HepG2 (cell line): ENCODE data around the gene ONECUT3. TPM values are rescaled to one million over a fixed set of nuclear protein-coding genes. Genes with fewer than 3 reads are reported as not detected.

Source experiments
- ATAC-seq: fragments of 200-7000 bp; cut with Tn5 transposase; 3 replicates; pipeline ENCODE4 v1.9.1; 2020; ENCODE audit warnings: mild to moderate bottlenecking, moderate library complexity
- BruUV-seq: library from RNA; stranded (reverse); fragments of 400-500 nt; replicated peaks from 2 replicates; lab custom pipeline; 2021; lab: Mats Ljungman, UMichigan
- CTCF ChIA-PET: fragments of 300-600 bp; formaldehyde crosslinking; extraction: SDS; loops from one replicate; lab custom pipeline; 2021; ENCODE audit warnings: low total read pairs, inconsistent platforms, low intra/inter-chr PET ratio; lab: Yijun Ruan, JAX
- POLR2A ChIA-PET: fragments of 350-600 bp; sonication (Branson Sonifier 250); formaldehyde crosslinking; loops from one replicate; lab custom pipeline; 2020; ENCODE audit warnings: antibody characterized with exemption, inconsistent platforms; lab: Yijun Ruan, JAX
- DNase-seq: peaks from one replicate; pipeline ENCODE4 v3.0.0-alpha.2; 2015; ENCODE audit warnings: low spot score
- FAIRE-seq: peaks from 3 replicates; lab custom pipeline; 2011; peaks lifted over from hg19 to GRCh38; lab: Jason Lieb, UNC
- H2AFZ ChIP-seq: one replicate; pipeline ENCODE4 v1.6.1; 2011; ENCODE audit warnings: low read length, inconsistent platforms
- H3K27ac ChIP-seq: fragments of 300-600 bp; 3 replicates; pipeline ENCODE4 v1.8.0; 2011; ENCODE audit warnings: mixed run types, mild to moderate bottlenecking, mixed read lengths, low read length, inconsistent platforms; ENCODE audit not compliant: insufficient read depth; ENCODE audit errors: extremely low read length
- H3K27me3 ChIP-seq, 2 experiments: fragments of 200-600 bp in 1 of 2; 2 replicates in 1 of 2; 3 replicates in 1 of 2; pipeline versions ENCODE4 v1.6.0 to v1.8.0; 2011; ENCODE audit warnings: low read length in 2 of 2, mild to moderate bottlenecking in 2 of 2, moderate library complexity in 2 of 2, inconsistent platforms in 1 of 2; ENCODE audit not compliant: insufficient read depth in 2 of 2, control insufficient read depth in 1 of 2
- H3K36me3 ChIP-seq, 2 experiments: fragments of 200-600 bp in 1 of 2; replicated peaks in 1 of 2; 2 replicates in 1 of 2; 3 replicates in 1 of 2; pipeline versions ENCODE4 v1.5.1 to v1.8.0; 2011; ENCODE audit warnings: low read length in 2 of 2, inconsistent platforms in 1 of 2; ENCODE audit not compliant: insufficient read depth in 2 of 2, control insufficient read depth in 1 of 2
- H3K4me1 ChIP-seq: 2 replicates; pipeline ENCODE4 v1.5.1; 2012; ENCODE audit warnings: low read length, inconsistent platforms; ENCODE audit not compliant: insufficient read depth
- H3K4me2 ChIP-seq: 2 replicates; pipeline ENCODE4 v1.6.0; 2011; ENCODE audit warnings: low read depth, low read length, inconsistent platforms
- H3K4me3 ChIP-seq, 3 experiments: fragments of 200-600 bp in 1 of 3; sonication (generic), shearing (Covaris generic) in 1 of 3; replicated peaks in 1 of 3; 2 replicates each; pipeline ENCODE4 v1.5.1; 2011 to 2016; ENCODE audit warnings: low read length in 3 of 3, inconsistent platforms in 2 of 3, low read depth in 2 of 3, mild to moderate bottlenecking in 2 of 3, control low read depth in 1 of 3, mixed read lengths in 1 of 3; ENCODE audit not compliant: insufficient read depth in 1 of 3
- H3K79me2 ChIP-seq: one replicate; pipeline ENCODE4 v1.6.1; 2011; ENCODE audit warnings: low read length, inconsistent platforms; ENCODE audit not compliant: insufficient read depth
- H3K9ac ChIP-seq: 2 replicates; pipeline ENCODE4 v1.6.0; 2011; ENCODE audit warnings: mild to moderate bottlenecking, low read depth, low read length, inconsistent platforms; ENCODE audit not compliant: insufficient read depth
- H3K9me3 ChIP-seq: 2 replicates; pipeline ENCODE4 v1.5.1; 2012; ENCODE audit warnings: mild to moderate bottlenecking, low read length
- H4K20me1 ChIP-seq: 2 replicates; pipeline ENCODE4 v1.6.0; 2011; ENCODE audit warnings: inconsistent platforms, mild to moderate bottlenecking, low read length, moderate library complexity; ENCODE audit not compliant: insufficient read depth
- BRCA1 ChIP-seq: sonication (generic); formaldehyde crosslinking; IDR thresholded peaks from 2 replicates; pipeline ENCODE4 v1.4.0; 2020; ENCODE audit warnings: missing genetic modification reagents
- CBX5 ChIP-seq: sonication (generic); formaldehyde crosslinking; IDR thresholded peaks from 2 replicates; pipeline ENCODE4 v1.4.0; 2020; ENCODE audit warnings: missing genetic modification reagents, borderline replicate concordance
- CCAR2 ChIP-seq: fragments of 200-400 bp; formaldehyde crosslinking; optimal IDR thresholded peaks from 2 replicates; pipeline ENCODE3; 2018; ENCODE audit warnings: low read depth, mild to moderate bottlenecking, low read length, moderate library complexity
- FOXO4 ChIP-seq: sonication (generic); formaldehyde crosslinking; conservative IDR thresholded peaks from 2 replicates; pipeline ENCODE4 v1.8.1; 2023; ENCODE audit warnings: missing genetic modification reagents
- IKZF1 ChIP-seq: fragments of 450-650 bp; IDR thresholded peaks from 2 replicates; pipeline ENCODE4 v1.7.1; 2016
- IKZF5 ChIP-seq: IDR thresholded peaks from 2 replicates; pipeline ENCODE4 v1.6.1; 2018; ENCODE audit warnings: missing genetic modification reagents, mild to moderate bottlenecking, missing compliant biosample characterization
- KLF9 ChIP-seq: IDR thresholded peaks from 2 replicates; pipeline ENCODE4 v1.6.1; 2016; ENCODE audit warnings: low read depth
- RAD21 ChIP-seq: fragments of 450-650 bp; formaldehyde crosslinking; IDR thresholded peaks from 2 replicates; pipeline ENCODE4 v1.5.0; 2020; ENCODE audit warnings: mild to moderate bottlenecking
- TARDBP ChIP-seq: sonication (generic); formaldehyde crosslinking; IDR thresholded peaks from 2 replicates; pipeline ENCODE4 v1.8.0; 2022; ENCODE audit warnings: mild to moderate bottlenecking, missing genetic modification reagents
- ZBTB42 ChIP-seq: sonication (generic); formaldehyde crosslinking; IDR thresholded peaks from 2 replicates; pipeline ENCODE4 v1.5.0; 2020; ENCODE audit warnings: mild to moderate bottlenecking, missing genetic modification reagents
- ZFP91 ChIP-seq: sonication (generic); formaldehyde crosslinking; IDR thresholded peaks from 2 replicates; pipeline ENCODE4 v1.9.0; 2022; ENCODE audit warnings: missing genetic modification reagents, mild to moderate bottlenecking, borderline replicate concordance
- ZFX ChIP-seq: sonication (generic); formaldehyde crosslinking; IDR thresholded peaks from 2 replicates; pipeline ENCODE4 v1.4.0; 2020; ENCODE audit warnings: mild to moderate bottlenecking, low read depth, missing genetic modification reagents, moderate library complexity
- ZNF234 ChIP-seq: sonication (generic); formaldehyde crosslinking; conservative IDR thresholded peaks from 2 replicates; pipeline ENCODE4 v1.5.1; 2020; ENCODE audit warnings: mild to moderate bottlenecking, missing genetic modification reagents
- ZNF235 ChIP-seq: sonication (generic); formaldehyde crosslinking; IDR thresholded peaks from 2 replicates; pipeline ENCODE4 v1.8.1; 2023; ENCODE audit warnings: mild to moderate bottlenecking, missing genetic modification reagents, borderline replicate concordance
- ZNF33B ChIP-seq: sonication (generic); formaldehyde crosslinking; IDR thresholded peaks from 2 replicates; pipeline ENCODE4 v1.5.1; 2020; ENCODE audit warnings: mild to moderate bottlenecking, missing genetic modification reagents
- ZNF44 ChIP-seq: sonication (generic); formaldehyde crosslinking; IDR thresholded peaks from 2 replicates; pipeline ENCODE4 v1.5.1; 2020; ENCODE audit warnings: mild to moderate bottlenecking, missing genetic modification reagents
- ZNF772 ChIP-seq: sonication (generic); formaldehyde crosslinking; IDR thresholded peaks from 2 replicates; pipeline ENCODE4 v1.5.0; 2020; ENCODE audit warnings: mild to moderate bottlenecking, missing genetic modification reagents
- WGBS: methylation state at CpG from one replicate; pipeline ENCODE4 v1.1.6; 2017; ENCODE audit warnings: low lambda C conversion rate; 5-methylcytosine and 5-hydroxymethylcytosine counted together
- in situ Hi-C: cut with HindIII; loops from 2 replicates; pipeline ENCODE4 v1.10.0; 2017; ENCODE audit warnings: low pct_unique_long_range_greater_than_20kb; ENCODE audit not compliant: extremely low pct_ligation_motif_present
- intact Hi-C: fragments of 100-400 bp; cut with micrococcal nuclease; formaldehyde crosslinking; loops from one replicate; pipeline ENCODE4 v1.10.0; 2022; ENCODE audit not compliant: unreplicated experiment
- polyA plus RNA-seq, 8 experiments: library from polyadenylated mRNA; depleted of rRNA in 3 of 8; stranded (reverse) in 7 of 8; unstranded in 1 of 8; fragments of >200 nt; fragmentation: Illumina TruSeq in 4 of 8; extraction: Trizol in 4 of 8; gene quantifications; 2 replicates each; pipeline versions ENCODE4 v1.2.1 to v1.2.3, GENCODE V29; 2011 to 2016; ENCODE audit warnings: low read depth in 4 of 8, missing spikeins in 1 of 8, mixed read lengths in 1 of 8; ENCODE audit not compliant: insufficient read depth in 1 of 8
- total RNA-seq, 5 experiments: library from RNA; depleted of rRNA; stranded (reverse); fragments of >200 nt; fragmentation: Illumina TruSeq; extraction: Trizol; gene quantifications; 2 replicates each; pipeline ENCODE4 v1.2.3, GENCODE V29; 2016; ENCODE audit warnings: low read depth in 1 of 5
- TF ChIP-seq, protein P1 (sequence below): sonication (generic); formaldehyde crosslinking; IDR thresholded peaks from 2 replicates; pipeline ENCODE4 v1.4.0; 2020; ENCODE audit warnings: missing genetic modification reagents

The ONECUT3 gene
- total and polyA plus RNA-seq, 2 of the 13 experiments (the other 11 are each of a cell fraction or from before 2014, with no cell fraction given) = under 0.01 TPM; not detected in 1

DNA sequence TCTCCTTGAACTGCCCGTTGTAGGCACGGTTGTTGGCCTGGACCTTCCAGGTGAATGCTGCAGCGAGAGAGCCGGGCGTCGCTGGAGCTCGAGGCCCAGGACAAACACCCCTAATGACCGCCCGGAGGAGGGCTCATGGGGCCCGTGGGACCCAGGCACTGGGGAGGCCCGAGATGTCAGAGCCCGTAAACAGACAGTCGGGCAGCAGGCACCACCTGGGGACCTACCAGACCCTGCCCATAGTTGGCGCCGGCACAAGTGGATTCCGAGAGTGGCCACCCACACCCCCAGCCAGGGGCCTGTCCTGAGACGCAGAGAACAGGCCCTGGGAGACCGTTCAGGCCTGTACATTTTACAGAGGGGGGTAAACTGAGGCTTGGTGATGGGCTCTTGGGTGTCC lies 56.4 kb downstream of the ONECUT3 start:
- intact Hi-C loops = no loop called here
- Histone ChIP-seq H3K36me3 (no peaks in the 10 kb centered on the region), H3K9ac (no peak overlapping the region), H3K27ac (no peak overlapping the region), H3K4me1 (peaks cover 18% of the 10 kb centered on the region), H2AFZ (no peak overlapping the region), H4K20me1 (no peaks in the 10 kb centered on the region), H3K79me2 (no peaks in the 10 kb centered on the region), H3K4me3 (no peak overlapping the region), H3K9me3 (no peaks in the 10 kb centered on the region), H3K4me2 (no peak overlapping the region), H3K27me3 (no peaks in the 10 kb centered on the region; a peak in 1 of 5 replicates)
- FAIRE-seq (no peak), DNase-seq (no peak), ATAC-seq (no peak)
- POLR2A ChIA-PET = no interaction called here
- BruUV-seq = no TSS peak
- CTCF ChIA-PET = no interaction called here
- in situ Hi-C loops = no loop called here
- no peak for TF ChIP-seq FOXO4
- no peak for TF ChIP-seq ZNF44 (CRISPR knock-in tag)
- TF ChIP-seq KLF9 = no peak
- no peak for TF ChIP-seq ZNF235 (CRISPR knock-in tag)
- no peak for TF ChIP-seq ZFX (CRISPR knock-in tag)
- no peak for TF ChIP-seq BRCA1 (CRISPR knock-in tag)
- TF ChIP-seq RAD21 (CRISPR knock-in tag) = no peak
- no peak for TF ChIP-seq ZNF772 (CRISPR knock-in tag)
- TF ChIP-seq CBX5 (CRISPR knock-in tag) = no peak
- TF ChIP-seq ZFP91 (CRISPR knock-in tag) = no peak
- no peak for TF ChIP-seq IKZF5
- no peak for TF ChIP-seq IKZF1
- no peak for TF ChIP-seq CCAR2
- TF ChIP-seq ZNF33B (CRISPR knock-in tag) = no peak
- TF ChIP-seq, protein P1, sequence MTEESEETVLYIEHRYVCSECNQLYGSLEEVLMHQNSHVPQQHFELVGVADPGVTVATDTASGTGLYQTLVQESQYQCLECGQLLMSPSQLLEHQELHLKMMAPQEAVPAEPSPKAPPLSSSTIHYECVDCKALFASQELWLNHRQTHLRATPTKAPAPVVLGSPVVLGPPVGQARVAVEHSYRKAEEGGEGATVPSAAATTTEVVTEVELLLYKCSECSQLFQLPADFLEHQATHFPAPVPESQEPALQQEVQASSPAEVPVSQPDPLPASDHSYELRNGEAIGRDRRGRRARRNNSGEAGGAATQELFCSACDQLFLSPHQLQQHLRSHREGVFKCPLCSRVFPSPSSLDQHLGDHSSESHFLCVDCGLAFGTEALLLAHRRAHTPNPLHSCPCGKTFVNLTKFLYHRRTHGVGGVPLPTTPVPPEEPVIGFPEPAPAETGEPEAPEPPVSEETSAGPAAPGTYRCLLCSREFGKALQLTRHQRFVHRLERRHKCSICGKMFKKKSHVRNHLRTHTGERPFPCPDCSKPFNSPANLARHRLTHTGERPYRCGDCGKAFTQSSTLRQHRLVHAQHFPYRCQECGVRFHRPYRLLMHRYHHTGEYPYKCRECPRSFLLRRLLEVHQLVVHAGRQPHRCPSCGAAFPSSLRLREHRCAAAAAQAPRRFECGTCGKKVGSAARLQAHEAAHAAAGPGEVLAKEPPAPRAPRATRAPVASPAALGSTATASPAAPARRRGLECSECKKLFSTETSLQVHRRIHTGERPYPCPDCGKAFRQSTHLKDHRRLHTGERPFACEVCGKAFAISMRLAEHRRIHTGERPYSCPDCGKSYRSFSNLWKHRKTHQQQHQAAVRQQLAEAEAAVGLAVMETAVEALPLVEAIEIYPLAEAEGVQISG = no peak
- no peak for TF ChIP-seq TARDBP (CRISPR knock-in tag)
- no peak for TF ChIP-seq ZBTB42 (CRISPR knock-in tag)
- no peak for TF ChIP-seq ZNF234 (CRISPR knock-in tag)
- 85% methylated on average over 11 of the region's 18 CpGs for WGBS
